Peyer's patch (tissue), 4 donors: Measurements from ENCODE around the gene UQCR10.

Source experiments
- POLR2A ChIP-seq, 2 donors: fragments of 450-650 bp; IDR thresholded peaks; one replicate each; pipeline ENCODE4 v1.5.1; 2017; ENCODE audit warnings: antibody characterized with exemption in 2 of 2, mild to moderate bottlenecking in 2 of 2, moderate library complexity in 2 of 2
- TF ChIP-seq, protein P1 (sequence below), 6 experiments: fragments of 450-650 bp in 4 of 6; fragments of 200-600 bp in 2 of 6; sonication (generic) in 1 of 6; IDR thresholded peaks; one replicate each; pipeline ENCODE4 v1.5.1; 2017 to 2019; ENCODE audit warnings: antibody characterized with exemption in 6 of 6, mild to moderate bottlenecking in 3 of 6, moderate library complexity in 1 of 6

DNA sequence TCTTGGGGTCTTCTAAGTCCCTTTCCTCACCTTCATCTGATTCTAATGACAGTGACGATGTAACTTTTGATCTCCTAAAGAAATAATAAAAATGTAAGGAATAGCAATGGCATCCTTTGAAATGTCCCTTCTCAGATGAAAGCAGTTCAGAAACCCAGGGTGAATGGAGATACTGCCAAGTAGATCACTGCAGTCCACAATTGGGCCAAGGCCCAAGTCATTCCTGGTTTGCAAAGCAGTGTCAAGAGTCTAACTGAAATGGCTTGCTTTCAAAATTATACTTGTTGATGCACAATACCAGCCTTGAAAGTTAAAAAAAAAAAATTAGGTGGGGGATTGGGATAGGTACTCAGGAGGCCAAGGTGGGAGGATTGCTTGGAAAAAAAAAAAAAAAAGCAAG is 50.6 kb downstream of the UQCR10 start:
- TF ChIP-seq, protein P1, sequence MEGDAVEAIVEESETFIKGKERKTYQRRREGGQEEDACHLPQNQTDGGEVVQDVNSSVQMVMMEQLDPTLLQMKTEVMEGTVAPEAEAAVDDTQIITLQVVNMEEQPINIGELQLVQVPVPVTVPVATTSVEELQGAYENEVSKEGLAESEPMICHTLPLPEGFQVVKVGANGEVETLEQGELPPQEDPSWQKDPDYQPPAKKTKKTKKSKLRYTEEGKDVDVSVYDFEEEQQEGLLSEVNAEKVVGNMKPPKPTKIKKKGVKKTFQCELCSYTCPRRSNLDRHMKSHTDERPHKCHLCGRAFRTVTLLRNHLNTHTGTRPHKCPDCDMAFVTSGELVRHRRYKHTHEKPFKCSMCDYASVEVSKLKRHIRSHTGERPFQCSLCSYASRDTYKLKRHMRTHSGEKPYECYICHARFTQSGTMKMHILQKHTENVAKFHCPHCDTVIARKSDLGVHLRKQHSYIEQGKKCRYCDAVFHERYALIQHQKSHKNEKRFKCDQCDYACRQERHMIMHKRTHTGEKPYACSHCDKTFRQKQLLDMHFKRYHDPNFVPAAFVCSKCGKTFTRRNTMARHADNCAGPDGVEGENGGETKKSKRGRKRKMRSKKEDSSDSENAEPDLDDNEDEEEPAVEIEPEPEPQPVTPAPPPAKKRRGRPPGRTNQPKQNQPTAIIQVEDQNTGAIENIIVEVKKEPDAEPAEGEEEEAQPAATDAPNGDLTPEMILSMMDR (IDR thresholded peaks at IDR 0.05), result no peak
- TF ChIP-seq POLR2A (IDR thresholded peaks at IDR 0.05), result no peak
